Mesenchymal stem cell (in vitro differentiated cells and primary cell): ENCODE results near the gene DSCAM.

Experiments
- DNase-seq: peaks from one replicate; pipeline ENCODE4 v3.0.0-alpha.2; 2013
- H2AFZ ChIP-seq: one replicate; pipeline ENCODE4 v1.6.1; 2013; ENCODE audit warnings: low read depth, mild to moderate bottlenecking, control low read depth, inconsistent platforms, low read length, moderate library complexity
- H2AK5ac ChIP-seq: 2 replicates; pipeline ENCODE4 v1.6.1; 2013; ENCODE audit warnings: low read length, moderate library complexity, mild to moderate bottlenecking, inconsistent platforms; ENCODE audit not compliant: severe bottlenecking
- H2BK120ac ChIP-seq: one replicate; pipeline ENCODE4 v1.6.1; 2013; ENCODE audit warnings: low read depth, mild to moderate bottlenecking, inconsistent platforms, low read length, moderate library complexity
- H2BK12ac ChIP-seq, 2 experiments: one replicate each; pipeline ENCODE4 v1.6.1; 2013; ENCODE audit warnings: inconsistent platforms in 2 of 2, low read length in 2 of 2, mild to moderate bottlenecking in 2 of 2, moderate library complexity in 2 of 2, control low read depth in 1 of 2
- H2BK15ac ChIP-seq: one replicate; pipeline ENCODE4 v1.6.1; 2013; ENCODE audit warnings: mild to moderate bottlenecking, low read depth, inconsistent platforms; ENCODE audit not compliant: poor library complexity, severe bottlenecking
- H2BK5ac ChIP-seq: 2 replicates; pipeline ENCODE4 v1.6.1; 2013; ENCODE audit warnings: low read depth, mild to moderate bottlenecking, low read length, control low read depth, inconsistent platforms; ENCODE audit not compliant: poor library complexity, severe bottlenecking
- H3K14ac ChIP-seq, 2 experiments: one replicate each; pipeline ENCODE4 v1.6.1; 2013; ENCODE audit warnings: inconsistent platforms in 2 of 2, low read length in 2 of 2, control low read depth in 1 of 2, mild to moderate bottlenecking in 1 of 2, moderate library complexity in 1 of 2
- H3K18ac ChIP-seq, 2 experiments: one replicate each; pipeline ENCODE4 v1.6.1; 2013; ENCODE audit warnings: inconsistent platforms in 2 of 2, low read length in 2 of 2, control low read depth in 1 of 2, low read depth in 1 of 2, mild to moderate bottlenecking in 1 of 2
- H3K23ac ChIP-seq, 2 experiments: one replicate each; pipeline ENCODE4 v1.6.1; 2013; ENCODE audit warnings: inconsistent platforms in 2 of 2, low read length in 2 of 2, mild to moderate bottlenecking in 2 of 2, moderate library complexity in 2 of 2, control low read depth in 1 of 2
- H3K27ac ChIP-seq: 2 replicates; pipeline ENCODE4 v1.5.1; 2013; ENCODE audit warnings: mild to moderate bottlenecking, moderate library complexity, low read length, control low read depth, inconsistent platforms; ENCODE audit not compliant: poor library complexity, severe bottlenecking
- H3K27me3 ChIP-seq, 2 experiments: 2 replicates each; pipeline versions ENCODE4 v1.6.1 to v1.7.0; 2013; ENCODE audit warnings: low read length in 2 of 2, mild to moderate bottlenecking in 2 of 2, moderate library complexity in 2 of 2, control low read depth in 1 of 2, inconsistent platforms in 1 of 2; ENCODE audit not compliant: control insufficient read depth in 1 of 2, insufficient read depth in 1 of 2
- H3K36me3 ChIP-seq, 2 experiments: 2 replicates each; pipeline versions ENCODE4 v1.6.1 to v1.7.0; 2013; ENCODE audit warnings: low read length in 2 of 2, control low read depth in 1 of 2, inconsistent platforms in 1 of 2, low read depth in 1 of 2, mild to moderate bottlenecking in 1 of 2; ENCODE audit not compliant: insufficient read depth in 2 of 2, control insufficient read depth in 1 of 2
- H3K4ac ChIP-seq, 2 experiments: one replicate each; pipeline ENCODE4 v1.6.1; 2013; ENCODE audit warnings: inconsistent platforms in 2 of 2, low read length in 2 of 2, mild to moderate bottlenecking in 2 of 2, moderate library complexity in 2 of 2, control low read depth in 1 of 2, low read depth in 1 of 2
- H3K4me1 ChIP-seq: 2 replicates; pipeline ENCODE4 v1.6.1; 2013; ENCODE audit warnings: low read depth, low read length, control low read depth; ENCODE audit not compliant: control insufficient read depth, insufficient read depth
- H3K4me2 ChIP-seq: 2 replicates; pipeline ENCODE4 v1.6.1; 2013; ENCODE audit warnings: low read length, mild to moderate bottlenecking, inconsistent platforms; ENCODE audit not compliant: poor library complexity, severe bottlenecking
- H3K4me3 ChIP-seq, 2 experiments: 2 replicates each; pipeline versions ENCODE4 v1.5.1 to v1.7.0; 2013; ENCODE audit warnings: low read length in 2 of 2, mild to moderate bottlenecking in 2 of 2, control low read depth in 1 of 2, low read depth in 1 of 2; ENCODE audit not compliant: insufficient read depth in 1 of 2
- H3K79me1 ChIP-seq: replicated peaks from 2 replicates; pipeline ENCODE4 v1.6.1; 2013; ENCODE audit warnings: mild to moderate bottlenecking, control low read depth, low read length, inconsistent platforms; ENCODE audit not compliant: poor library complexity, severe bottlenecking
- H3K9ac ChIP-seq: 2 replicates; pipeline ENCODE4 v1.7.0; 2013; ENCODE audit warnings: mild to moderate bottlenecking, low read length, moderate library complexity
- H3K9me3 ChIP-seq: 2 replicates; pipeline ENCODE4 v1.7.0; 2013; ENCODE audit warnings: mild to moderate bottlenecking, low read length; ENCODE audit not compliant: control insufficient read depth
- H4K8ac ChIP-seq: one replicate; pipeline ENCODE4 v1.6.1; 2013; ENCODE audit warnings: inconsistent platforms, mild to moderate bottlenecking, low read length, moderate library complexity
- H4K91ac ChIP-seq: one replicate; pipeline ENCODE4 v1.6.1; 2013; ENCODE audit warnings: mild to moderate bottlenecking, low read length, inconsistent platforms
- WGBS: methylation state at CpG from one replicate; pipeline ENCODE4 v1.1.7; 2013; ENCODE audit warnings: mixed read lengths; 5-methylcytosine and 5-hydroxymethylcytosine counted together

DSCAM gene

GRCh38 chr21:40049931-40050290 is 797.0 kb downstream of the DSCAM start:
- Histone ChIP-seq H3K14ac (no peak overlapping the region), H3K4ac (no peak overlapping the region), H3K4me3 (no peak overlapping the region), H2BK120ac (no peak overlapping the region), H4K8ac (no peak overlapping the region), H2BK15ac (no peak overlapping the region), H3K9ac (no peak overlapping the region), H3K18ac (no peak overlapping the region), H3K36me3 (no peaks in the 10 kb centered on the region), H3K27me3 (no peaks in the 10 kb centered on the region), H2BK12ac (no peak overlapping the region), H4K91ac (no peak overlapping the region), H3K4me1 (no peaks in the 10 kb centered on the region), H3K4me2 (no peak overlapping the region), H3K23ac (no peak overlapping the region), H3K79me1 (no peaks in the 10 kb centered on the region), H2AFZ (no peak overlapping the region), H3K9me3 (no peaks in the 10 kb centered on the region), H3K27ac (no peak overlapping the region), H2BK5ac (no peak overlapping the region), H2AK5ac (no peak overlapping the region)
- 79% methylated on average over 7 of the region's 7 CpGs for WGBS
- no peak for DNase-seq

- no peak overlapping the region for H3K4me3 ChIP-seq
- H2BK5ac ChIP-seq, result no peak overlapping the region
- H2BK120ac ChIP-seq, result no peak overlapping the region
- H3K36me3 ChIP-seq, result no peaks in the 10 kb centered on the region
- no peak overlapping the region for H2AK5ac ChIP-seq
- no peak overlapping the region for H2AFZ ChIP-seq
- no peak overlapping the region for H4K8ac ChIP-seq
- H3K18ac ChIP-seq, result no peak overlapping the region
- H3K9me3 ChIP-seq, result no peaks in the 10 kb centered on the region
- no peak overlapping the region for H3K27ac ChIP-seq
- H2BK12ac ChIP-seq, result no peak overlapping the region
- no peak overlapping the region for H3K14ac ChIP-seq
- no peaks in the 10 kb centered on the region for H3K27me3 ChIP-seq
- no peak overlapping the region for H3K9ac ChIP-seq
- no peak for DNase-seq
- no peaks in the 10 kb centered on the region for H3K79me1 ChIP-seq
- no peak overlapping the region for H4K91ac ChIP-seq
- H3K4me1 ChIP-seq, result no peaks in the 10 kb centered on the region
- no peak overlapping the region for H3K23ac ChIP-seq
- WGBS, result 76% methylated on average over 10 of the region's 10 CpGs
- no peak overlapping the region for H3K4me2 ChIP-seq
- H3K4ac ChIP-seq, result no peak overlapping the region
- H2BK15ac ChIP-seq, result no peak overlapping the region
Observed at GRCh38 chr21:40049031-40049930, 797.7 kb downstream of the DSCAM start.

GRCh38 chr21:40047993-40048730 is 798.8 kb downstream of the DSCAM start:
- H3K4me1 ChIP-seq, result no peaks in the 10 kb centered on the region
- H3K4me3 ChIP-seq, result no peak overlapping the region
- H4K8ac ChIP-seq, result no peak overlapping the region
- no peak overlapping the region for H3K18ac ChIP-seq
- H3K9ac ChIP-seq, result no peak overlapping the region
- H3K4me2 ChIP-seq, result no peak overlapping the region
- no peak overlapping the region for H4K91ac ChIP-seq
- H3K4ac ChIP-seq, result no peak overlapping the region
- H2AFZ ChIP-seq, result no peak overlapping the region
- no peak overlapping the region for H2BK5ac ChIP-seq
- DNase-seq, result no peak
- H3K36me3 ChIP-seq, result no peaks in the 10 kb centered on the region
- H2BK12ac ChIP-seq, result no peak overlapping the region
- no peak overlapping the region for H2AK5ac ChIP-seq
- H2BK120ac ChIP-seq, result no peak overlapping the region
- WGBS, result 30% methylated on average over 4 of the region's 5 CpGs
- no peaks in the 10 kb centered on the region for H3K79me1 ChIP-seq
- H2BK15ac ChIP-seq, result no peak overlapping the region
- no peak overlapping the region for H3K27ac ChIP-seq
- no peak overlapping the region for H3K14ac ChIP-seq
- H3K27me3 ChIP-seq, result no peaks in the 10 kb centered on the region
- no peak overlapping the region for H3K23ac ChIP-seq
- no peaks in the 10 kb centered on the region for H3K9me3 ChIP-seq

DNA sequence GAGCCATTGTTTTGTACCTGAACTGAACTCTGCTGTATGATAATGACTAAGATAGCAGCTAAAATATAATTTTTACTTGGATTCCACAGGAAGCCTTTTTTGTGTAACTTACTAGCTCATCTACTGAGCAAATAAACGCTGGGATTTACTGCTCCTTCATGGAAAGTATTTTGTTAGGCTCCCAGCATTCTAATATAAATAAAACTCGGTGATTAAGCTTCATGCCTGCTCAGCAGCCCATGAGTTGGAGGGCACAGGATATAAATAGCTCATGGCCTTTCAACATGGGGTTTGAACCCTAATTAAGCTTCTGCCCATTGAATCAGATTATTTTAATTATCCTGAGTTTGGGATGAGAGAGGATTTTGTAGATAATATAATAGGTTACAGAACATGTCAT is 799.7 kb downstream of the DSCAM start:
- Histone ChIP-seq H3K27ac (no peak overlapping the region), H2BK5ac (no peak overlapping the region), H2AFZ (no peak overlapping the region), H3K9me3 (no peaks in the 10 kb centered on the region), H3K4me1 (no peaks in the 10 kb centered on the region), H4K8ac (no peak overlapping the region), H3K4me3 (no peak overlapping the region), H3K36me3 (no peaks in the 10 kb centered on the region), H3K18ac (no peak overlapping the region), H3K23ac (no peak overlapping the region), H3K14ac (no peak overlapping the region), H2BK12ac (no peak overlapping the region), H4K91ac (no peak overlapping the region), H3K4ac (no peak overlapping the region), H3K9ac (no peak overlapping the region), H2BK15ac (no peak overlapping the region), H2BK120ac (no peak overlapping the region), H2AK5ac (no peak overlapping the region), H3K4me2 (no peak overlapping the region), H3K79me1 (no peaks in the 10 kb centered on the region), H3K27me3 (no peaks in the 10 kb centered on the region)
- 61% methylated on average over 2 of the region's 2 CpGs for WGBS
- no peak for DNase-seq
